Thyroid gland (tissue), 4 donors: ENCODE results near the gene TCERG1L.

Experiments
- POLR2A ChIP-seq, 2 donors: fragments of 450-650 bp; IDR thresholded peaks; one replicate each; pipeline ENCODE4 v1.6.1; 2017; ENCODE audit warnings: antibody characterized with exemption in 2 of 2, mild to moderate bottlenecking in 2 of 2, moderate library complexity in 1 of 2
- TF ChIP-seq, protein P1 (sequence below), 6 experiments: fragments of 200-600 bp in 3 of 6; fragments of 450-650 bp in 3 of 6; sonication (generic) in 3 of 6; IDR thresholded peaks; one replicate each; pipeline ENCODE4 v1.5.1; 2016 to 2019; ENCODE audit warnings: antibody characterized with exemption in 6 of 6, mild to moderate bottlenecking in 2 of 6, inconsistent platforms in 1 of 6, moderate library complexity in 1 of 6

GRCh38 chr10:131113165-131113564 is 198.4 kb downstream of the TCERG1L start:
- TF ChIP-seq, protein P1, sequence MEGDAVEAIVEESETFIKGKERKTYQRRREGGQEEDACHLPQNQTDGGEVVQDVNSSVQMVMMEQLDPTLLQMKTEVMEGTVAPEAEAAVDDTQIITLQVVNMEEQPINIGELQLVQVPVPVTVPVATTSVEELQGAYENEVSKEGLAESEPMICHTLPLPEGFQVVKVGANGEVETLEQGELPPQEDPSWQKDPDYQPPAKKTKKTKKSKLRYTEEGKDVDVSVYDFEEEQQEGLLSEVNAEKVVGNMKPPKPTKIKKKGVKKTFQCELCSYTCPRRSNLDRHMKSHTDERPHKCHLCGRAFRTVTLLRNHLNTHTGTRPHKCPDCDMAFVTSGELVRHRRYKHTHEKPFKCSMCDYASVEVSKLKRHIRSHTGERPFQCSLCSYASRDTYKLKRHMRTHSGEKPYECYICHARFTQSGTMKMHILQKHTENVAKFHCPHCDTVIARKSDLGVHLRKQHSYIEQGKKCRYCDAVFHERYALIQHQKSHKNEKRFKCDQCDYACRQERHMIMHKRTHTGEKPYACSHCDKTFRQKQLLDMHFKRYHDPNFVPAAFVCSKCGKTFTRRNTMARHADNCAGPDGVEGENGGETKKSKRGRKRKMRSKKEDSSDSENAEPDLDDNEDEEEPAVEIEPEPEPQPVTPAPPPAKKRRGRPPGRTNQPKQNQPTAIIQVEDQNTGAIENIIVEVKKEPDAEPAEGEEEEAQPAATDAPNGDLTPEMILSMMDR (IDR thresholded peaks at IDR 0.05), result no peak
- TF ChIP-seq POLR2A (IDR thresholded peaks at IDR 0.05), result no peak
